Left renal pelvis (tissue), 4 donors: ENCODE data around the gene OR5H6. TPM values are rescaled to one million over a fixed set of nuclear protein-coding genes. Genes with fewer than 3 reads are reported as not detected.
"Not testable (repeated sequence)": the region's sequence is repeated elsewhere in the genome, so short reads cannot be mapped to it uniquely, and the experiment has no call there.

Experiments used
- DNase-seq, 4 donors: peaks; one replicate each; pipeline ENCODE4 v3.0.0-alpha.2; 2013; ENCODE audit warnings: low read depth in 4 of 4, low spot score in 3 of 4
- polyA plus RNA-seq, 4 donors: library from polyadenylated mRNA; unstranded; fragments of 120-200 nt; gene quantifications; one replicate each; pipeline ENCODE4 v1.2.1, GENCODE V29; 2013; ENCODE audit not compliant: insufficient read length in 4 of 4

OR5H6 gene
- polyA plus RNA-seq: not detected

- DNase-seq: no peak
Measured at GRCh38 chr3:98263944-98264343, at the start of gene OR5H6. OR5H6 (plus strand) TSS chr3:98264244; CDS start chr3:98264333, 89 bp downstream.

GRCh38 chr3:98215051-98215450, 49.0 kb upstream of the OR5H6 start:
- DNase-seq: no peak

GRCh38 chr3:98223907-98224672, 40.0 kb upstream of the OR5H6 start:
- no peak for DNase-seq

GRCh38 chr3:98232489-98232888, 31.6 kb upstream of the OR5H6 start:
- no peak for DNase-seq

GRCh38 chr3:98233468-98233867, 30.6 kb upstream of the OR5H6 start:
- no peak for DNase-seq

- no peak for DNase-seq
Measured at GRCh38 chr3:98240131-98240530, 23.9 kb upstream of the OR5H6 start.

GRCh38 chr3:98242155-98242554, 21.9 kb upstream of the OR5H6 start:
- no peak for DNase-seq

GRCh38 chr3:98243843-98244242, 20.2 kb upstream of the OR5H6 start:
- no peak for DNase-seq

GRCh38 chr3:98246142-98246541, 17.9 kb upstream of the OR5H6 start:
- DNase-seq: no peak

GRCh38 chr3:98256026-98256425, 8.0 kb upstream of the OR5H6 start:
- not testable (repeated sequence) for DNase-seq

GRCh38 chr3:98259707-98260106, 4.3 kb upstream of the OR5H6 start:
- no peak for DNase-seq

- DNase-seq: no peak
Measured at GRCh38 chr3:98262046-98262445, 2.0 kb upstream of the OR5H6 start.

- DNase-seq: no peak
Measured at GRCh38 chr3:98269846-98270245, 5.8 kb downstream of the OR5H6 start.

- no peak for DNase-seq
Measured at GRCh38 chr3:98272126-98272525, 8.1 kb downstream of the OR5H6 start.

GRCh38 chr3:98274914-98275313, 10.9 kb downstream of the OR5H6 start:
- DNase-seq: no peak

GRCh38 chr3:98282205-98282604, 18.2 kb downstream of the OR5H6 start, which contains the start of gene OR5H2:
OR5H2 (plus strand) TSS chr3:98282505; CDS start chr3:98282903, 398 bp downstream.
- DNase-seq: no peak

- DNase-seq: no peak
Measured at GRCh38 chr3:98290916-98291315, 26.9 kb downstream of the OR5H6 start.

- no peak for DNase-seq
Measured at GRCh38 chr3:98291332-98291957, 27.4 kb downstream of the OR5H6 start.
